GM12878 (cell line): ENCODE results near the gene CHD6. TPM values are rescaled to one million over a fixed set of nuclear protein-coding genes. Genes with fewer than 3 reads are reported as not detected.

Experiments
- ATAC-seq: fragments of 200-7000 bp; cut with Tn5 transposase; 3 replicates; pipeline ENCODE4 v1.9.1; 2020; ENCODE audit warnings: mild to moderate bottlenecking, moderate library complexity
- BruUV-seq: library from RNA; stranded (reverse); fragments of 400-500 nt; replicated peaks from 2 replicates; lab custom pipeline; 2021; lab: Mats Ljungman, UMichigan
- CTCF ChIA-PET: fragments of 300-600 bp; sonication (Branson Sonifier 250); formaldehyde crosslinking; extraction: SDS; loops from one replicate; lab custom pipeline; 2021; ENCODE audit warnings: inconsistent platforms; lab: Yijun Ruan, JAX
- POLR2A ChIA-PET: fragments of 350-600 bp; formaldehyde crosslinking; extraction: SDS; loops from one replicate; lab custom pipeline; 2021; ENCODE audit warnings: inconsistent platforms; lab: Charles Lee
- RAD21 ChIA-PET: fragments of 300-600 bp; sonication (Branson Sonifier 250); formaldehyde crosslinking; loops from one replicate; lab custom pipeline; 2023; ENCODE audit warnings: antibody characterized with exemption; ENCODE audit not compliant: unreplicated experiment; lab: Charles Lee
- SMC1A ChIA-PET: fragments of 300-600 bp; sonication (Branson Sonifier 250); formaldehyde crosslinking; loops from one replicate; lab custom pipeline; 2023; ENCODE audit not compliant: unreplicated experiment, uncharacterized antibody; lab: Charles Lee
- DNase-seq: peaks from one replicate; pipeline ENCODE4 v3.0.0-alpha.2; 2011; ENCODE audit warnings: low read depth, low spot score
- FAIRE-seq: peaks from 3 replicates; lab custom pipeline; 2011; peaks lifted over from hg19 to GRCh38; lab: Jason Lieb, UNC
- H2AFZ ChIP-seq: 2 replicates; pipeline ENCODE4 v1.6.0; 2011; ENCODE audit warnings: low read depth, low read length, control low read depth; ENCODE audit not compliant: control insufficient read depth
- H3K27ac ChIP-seq: 2 replicates; pipeline ENCODE4 v1.5.1; 2011; ENCODE audit warnings: control low read depth; ENCODE audit not compliant: control insufficient read depth, insufficient read depth
- H3K27me3 ChIP-seq, 2 experiments: replicated peaks in 1 of 2; 2 replicates each; pipeline versions ENCODE4 v1.6.0 to v1.6.1; 2011; ENCODE audit warnings: low read length in 1 of 2; ENCODE audit not compliant: control insufficient read depth in 2 of 2, insufficient read depth in 2 of 2
- H3K36me3 ChIP-seq, 2 experiments: 2 replicates each; pipeline ENCODE4 v1.5.1; 2011; ENCODE audit warnings: low read length in 1 of 2; ENCODE audit not compliant: control insufficient read depth in 2 of 2, insufficient read depth in 2 of 2
- H3K4me1 ChIP-seq: 2 replicates; pipeline ENCODE4 v1.6.1; 2011; ENCODE audit warnings: mild to moderate bottlenecking, low read length, moderate library complexity, mixed read lengths; ENCODE audit not compliant: control insufficient read depth, insufficient read depth
- H3K4me2 ChIP-seq: 2 replicates; pipeline ENCODE4 v1.6.0; 2011; ENCODE audit warnings: control low read depth; ENCODE audit not compliant: control insufficient read depth, insufficient read depth
- H3K4me3 ChIP-seq: fragments of 200-600 bp; sonication (generic); 2 replicates; pipeline ENCODE4 v1.5.1; 2016
- H3K79me2 ChIP-seq: 2 replicates; pipeline ENCODE4 v1.6.0; 2011; ENCODE audit warnings: low read length; ENCODE audit not compliant: control insufficient read depth, insufficient read depth
- H3K9ac ChIP-seq: 2 replicates; pipeline ENCODE4 v1.8.0; 2011; ENCODE audit warnings: low read length, control low read depth, mixed read lengths; ENCODE audit not compliant: control insufficient read depth, insufficient read depth
- H3K9me3 ChIP-seq: replicated peaks from 3 replicates; pipeline ENCODE4 v1.5.1; 2011; ENCODE audit warnings: mild to moderate bottlenecking, low read length; ENCODE audit not compliant: control insufficient read depth, insufficient read depth
- H4K20me1 ChIP-seq: 2 replicates; pipeline ENCODE4 v1.6.0; 2011; ENCODE audit not compliant: control insufficient read depth, insufficient read depth
- BRCA1 ChIP-seq: IDR thresholded peaks from 2 replicates; pipeline ENCODE4 v1.6.1; 2011; ENCODE audit warnings: low read depth, low read length, improper control_type of control experiment
- CHD2 ChIP-seq: IDR thresholded peaks from 2 replicates; pipeline ENCODE4 v1.6.1; 2011; ENCODE audit warnings: low read depth, low read length, improper control_type of control experiment, borderline replicate concordance
- E2F8 ChIP-seq: fragments of 450-650 bp; IDR thresholded peaks from 2 replicates; pipeline ENCODE4 v1.6.1; 2018; ENCODE audit warnings: mild to moderate bottlenecking, low read depth, moderate library complexity; ENCODE audit not compliant: partially characterized antibody
- HCFC1 ChIP-seq: fragments of 150-350 bp; IDR thresholded peaks from 2 replicates; pipeline ENCODE4 v1.6.1; 2014; ENCODE audit warnings: low read length
- RB1 ChIP-seq: fragments of 450-650 bp; formaldehyde crosslinking; IDR thresholded peaks from 2 replicates; pipeline ENCODE4 v1.6.1; 2017; ENCODE audit warnings: mild to moderate bottlenecking, borderline replicate concordance
- ZBTB40 ChIP-seq: fragments of 450-650 bp; IDR thresholded peaks from 2 replicates; pipeline ENCODE4 v1.6.1; 2016; ENCODE audit warnings: mild to moderate bottlenecking, moderate library complexity, borderline replicate concordance
- ZNF24 ChIP-seq: fragments of 450-650 bp; IDR thresholded peaks from 2 replicates; pipeline ENCODE4 v1.6.1; 2017; ENCODE audit warnings: antibody characterized with exemption, mild to moderate bottlenecking
- WGBS: methylation state at CpG from one replicate; pipeline ENCODE4 v1.1.6; 2016; ENCODE audit warnings: low lambda C conversion rate; ENCODE audit not compliant: insufficient replicate concordance, insufficient coverage; ENCODE audit errors: missing lambda C conversion rate; 5-methylcytosine and 5-hydroxymethylcytosine counted together
- in situ Hi-C: fragments of 300-500 bp; cut with MboI; formaldehyde crosslinking; loops from 9 replicates; pipeline ENCODE4 v1.14.3; 2018; ENCODE audit warnings: mixed read lengths
- intact Hi-C: fragments of 100-400 bp; cut with micrococcal nuclease; formaldehyde crosslinking; loops from one replicate; pipeline ENCODE4 v1.14.2; 2022; ENCODE audit not compliant: unreplicated experiment
- polyA plus RNA-seq, 11 experiments: library from polyadenylated mRNA; depleted of rRNA in 4 of 11; unstranded in 6 of 11; stranded (reverse) in 5 of 11; fragments of >200 nt; fragmentation: Nextera tagmentation in 4 of 11; fragmentation: Illumina TruSeq in 1 of 11; extraction: Ambion mirVana in 4 of 11; extraction: Trizol in 1 of 11; gene quantifications; 1 replicate in 1 of 11; 2 replicates in 10 of 11; pipeline versions ENCODE4 v1.2.1 to v1.2.3, GENCODE V29; 2011 to 2016; ENCODE audit warnings: inconsistent platforms in 2 of 11, missing spikeins in 2 of 11, low read depth in 1 of 11
- total RNA-seq, 4 experiments: library from RNA; depleted of rRNA in 3 of 4; stranded (reverse); fragments of >200 nt in 3 of 4; fragmentation: Illumina TruSeq in 1 of 4; extraction: Trizol in 1 of 4; gene quantifications; 2 replicates each; pipeline versions ENCODE4 v1.2.1 to v1.2.3, GENCODE V29; 2013 to 2021

Gene CHD6
- total and polyA plus RNA-seq, 10 of the 15 experiments (the other 5 are each of a cell fraction or from before 2014, with no cell fraction given), result 4.3 to 25.5 (median 17.1) TPM

- Histone ChIP-seq H2AFZ (no peak overlapping the region), H3K79me2 (no peaks in the 10 kb centered on the region), H3K9ac (no peak overlapping the region), H3K4me1 (no peaks in the 10 kb centered on the region), H3K27me3 (no peaks in the 10 kb centered on the region), H3K27ac (no peak overlapping the region), H4K20me1 (no peaks in the 10 kb centered on the region), H3K4me3 (no peak overlapping the region), H3K4me2 (no peak overlapping the region), H3K36me3 (peaks cover 0 to 17% of the 10 kb centered on the region in 2 experiments; a peak in 2 of 4 replicates), H3K9me3 (no peaks in the 10 kb centered on the region)
- no peak for FAIRE-seq
- ChIA-PET RAD21 (no interaction called here), CTCF (interaction anchor here (1.1 kb wide), 1 partner anchor 25 kb away, joined by 3 read pairs; no protein-coding TSS in a partner anchor), POLR2A (no interaction called here), SMC1A (interaction anchor here (0.9 to 1.5 kb wide), 4 partner anchors 34 to 122 kb away, joined by 3 to 4 read pairs (median 3); no protein-coding TSS in a partner anchor)
- no peak for TF ChIP-seq CHD2
- TF ChIP-seq E2F8, result no peak
- in situ Hi-C loops (no loop called here), intact Hi-C loops (no loop called here)
- no TSS peak for BruUV-seq
- ATAC-seq, result no peak
- no peak for DNase-seq
Observed at GRCh38 chr20:41499064-41499463, 119.1 kb downstream of the CHD6 start.

GRCh38 chr20:41497186-41497895 is 120.8 kb downstream of the CHD6 start:
- Histone ChIP-seq H3K9ac (no peak overlapping the region), H3K36me3 (peaks cover 0 to 17% of the 10 kb centered on the region in 2 experiments; a peak in 3 of 4 replicates), H4K20me1 (no peaks in the 10 kb centered on the region), H3K4me1 (no peaks in the 10 kb centered on the region), H3K4me3 (no peak overlapping the region), H3K27me3 (no peaks in the 10 kb centered on the region), H3K27ac (no peak overlapping the region), H3K79me2 (no peaks in the 10 kb centered on the region), H2AFZ (no peak overlapping the region), H3K9me3 (no peaks in the 10 kb centered on the region), H3K4me2 (no peak overlapping the region)
- intact Hi-C loops, result no loop called here
- BruUV-seq, result no TSS peak
- FAIRE-seq (no peak), ATAC-seq (no peak), DNase-seq (no peak)
- in situ Hi-C loops, result no loop called here
- CTCF ChIA-PET, result no interaction called here
- SMC1A ChIA-PET, result interaction anchor here (0.6 kb wide), 1 partner anchor 161 kb away, joined by 3 read pairs; no protein-coding TSS in a partner anchor
- POLR2A ChIA-PET, result no interaction called here
- 98% methylated on average over 9 of the region's 9 CpGs for WGBS
- RAD21 ChIA-PET, result no interaction called here
- TF ChIP-seq HCFC1, result no peak
- no peak for TF ChIP-seq BRCA1
- TF ChIP-seq ZNF24, result no peak
- no peak for TF ChIP-seq RB1
- no peak for TF ChIP-seq ZBTB40
